Psoas muscle (tissue), 8 donors: ENCODE measurements around the gene VPS45. TPM values are rescaled to one million over a fixed set of nuclear protein-coding genes. Genes with fewer than 3 reads are reported as not detected.

Experiments used
- ATAC-seq, 4 donors: fragments of 200-7000 bp; cut with Tn5 transposase; one replicate each; pipeline ENCODE4 v1.9.1; 2020; ENCODE audit warnings: moderate library complexity in 3 of 4, mild to moderate bottlenecking in 2 of 4
- DNase-seq, 2 donors: peaks; one replicate each; pipeline ENCODE4 v3.0.0-alpha.2; 2020
- H3K27ac ChIP-seq: fragments of 200-600 bp; one replicate; pipeline ENCODE4 v1.8.0; 2022
- H3K27me3 ChIP-seq, 3 donors: fragments of 200-600 bp in 1 of 3; one replicate each; pipeline versions ENCODE4 v1.6.1 to v1.8.0; 2013 to 2022; ENCODE audit warnings: low read length in 2 of 3, mild to moderate bottlenecking in 2 of 3, moderate library complexity in 1 of 3; ENCODE audit not compliant: insufficient read depth in 3 of 3
- H3K36me3 ChIP-seq, 2 donors: fragments of 200-600 bp in 1 of 2; one replicate each; pipeline versions ENCODE4 v1.6.1 to v1.8.0; 2013 to 2022; ENCODE audit warnings: low read depth in 1 of 2, mild to moderate bottlenecking in 1 of 2, moderate library complexity in 1 of 2; ENCODE audit not compliant: insufficient read depth in 1 of 2
- H3K4me1 ChIP-seq: fragments of 200-600 bp; one replicate; pipeline ENCODE4 v1.8.0; 2022
- H3K4me3 ChIP-seq: fragments of 200-600 bp; one replicate; pipeline ENCODE4 v1.8.0; 2022; ENCODE audit warnings: mild to moderate bottlenecking
- H3K9me3 ChIP-seq: fragments of 200-600 bp; one replicate; pipeline ENCODE4 v1.8.0; 2022
- CTCF ChIP-seq: fragments of 200-600 bp; IDR thresholded peaks from one replicate; pipeline ENCODE4 v1.8.0; 2022; ENCODE audit warnings: antibody characterized with exemption
- WGBS, 3 donors: extraction: QIAGEN DNeasy Blood & Tissue Kit; methylation state at CpG; one replicate each; pipeline versions ENCODE4 v1.1.6 to v1.1.7; 2013; 5-methylcytosine and 5-hydroxymethylcytosine counted together
- intact Hi-C, 2 donors: fragments of 100-400 bp; cut with DNase I; formaldehyde crosslinking; loops; one replicate each; pipeline versions ENCODE4 v1.11.0 to v1.14.2; 2022
- polyA plus RNA-seq, 3 donors: library from polyadenylated mRNA; stranded (reverse); fragments of 200-250 nt; gene quantifications; one replicate each; pipeline ENCODE4 v1.2.3, GENCODE V29; 2013
- total RNA-seq, 4 donors: library from RNA; stranded (reverse); fragmentation: NEBNext Ultra II Directional in 2 of 4; extraction: Animal tissue kit (Norgen Biotek cat#: 25700) in 2 of 4; gene quantifications; one replicate each; pipeline versions ENCODE4 v1.2.1 to v1.2.4, GENCODE V29; 2021 to 2023
- donor health status: healthy with polysubstance abuse.
- donor health status: DM: no; HTN: no; CAD: no; lungs with moderate emphysema.
- donor health status: Bipolar disorder and iron deficiency.
- donor health status: healthy.
- donor health status: DM: yes; HTN: yes; CAD: no.
- donor health status: DM: no; HTN: no; CAD: no.
- donor health status: DM: no; HTN: no; CAD: no.
- donor health status: DM: yes; HTN: yes; CAD: no.

The VPS45 gene
- total and polyA plus RNA-seq, 7 donors = 13.0 to 36.0 (median 19.1) TPM

DNA sequence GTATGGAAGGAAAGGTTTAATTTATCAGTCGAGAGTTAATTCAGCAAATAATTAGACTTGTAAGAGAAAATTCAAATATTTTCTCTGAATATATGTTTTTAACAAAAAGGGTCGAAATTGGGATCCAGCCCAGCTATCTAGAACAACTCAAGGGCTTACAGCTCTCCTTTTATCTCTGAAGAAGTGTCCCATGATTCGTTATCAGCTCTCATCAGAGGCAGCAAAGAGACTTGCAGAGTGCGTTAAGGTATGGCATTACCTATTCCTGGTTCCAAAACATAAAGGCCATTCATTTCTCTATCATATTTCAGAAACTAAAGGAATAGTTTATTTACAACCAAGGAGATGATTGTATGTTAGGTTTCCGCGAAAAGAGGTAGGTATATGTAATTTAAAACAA lies 9.4 kb downstream of the VPS45 start:
- intact Hi-C loops = no loop called here
- Histone ChIP-seq H3K4me3 (no peak overlapping the region), H3K27ac (no peak overlapping the region), H3K4me1 (peaks cover 10% of the 10 kb centered on the region), H3K9me3 (no peaks in the 10 kb centered on the region), H3K36me3 (peaks cover 0 to 89% of the 10 kb centered on the region in 2 donors), H3K27me3 (no peaks in the 10 kb centered on the region)
- TF ChIP-seq CTCF = no peak
- 92 to 94% (median 92%) methylated on average over 6 of the region's 6 CpGs for WGBS, 3 donors
- no peak for DNase-seq
- no peak for ATAC-seq

DNA sequence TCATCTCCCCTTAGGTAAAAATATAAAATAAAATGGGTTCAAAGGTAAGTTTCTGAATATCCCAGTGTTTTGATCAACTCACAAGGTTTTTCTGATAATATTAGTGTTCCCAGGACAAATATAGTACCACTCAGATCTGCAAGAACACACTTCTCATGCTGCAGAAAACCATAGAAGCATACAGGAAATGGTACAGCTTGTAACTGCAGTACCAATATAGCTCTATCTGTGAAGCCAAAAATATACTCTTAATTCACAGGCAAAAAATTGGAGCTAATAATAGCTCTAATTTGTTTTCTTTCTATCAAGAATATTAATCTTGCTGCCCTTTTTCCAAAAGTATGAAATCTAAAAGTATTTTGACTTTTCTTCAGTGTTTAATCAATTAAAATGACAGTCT lies 13.2 kb downstream of the VPS45 start:
- no peak overlapping the region for H3K4me3 ChIP-seq
- H3K27ac ChIP-seq = no peak overlapping the region
- peaks cover 10% of the 10 kb centered on the region for H3K4me1 ChIP-seq
- H3K9me3 ChIP-seq = no peaks in the 10 kb centered on the region
- TF ChIP-seq CTCF = no peak
- ATAC-seq (no peak), DNase-seq (no peak)
- no peaks in the 10 kb centered on the region for H3K27me3 ChIP-seq
- peaks cover 0 to 91% of the 10 kb centered on the region in 2 donors for H3K36me3 ChIP-seq
- intact Hi-C loops = no loop called here

DNA sequence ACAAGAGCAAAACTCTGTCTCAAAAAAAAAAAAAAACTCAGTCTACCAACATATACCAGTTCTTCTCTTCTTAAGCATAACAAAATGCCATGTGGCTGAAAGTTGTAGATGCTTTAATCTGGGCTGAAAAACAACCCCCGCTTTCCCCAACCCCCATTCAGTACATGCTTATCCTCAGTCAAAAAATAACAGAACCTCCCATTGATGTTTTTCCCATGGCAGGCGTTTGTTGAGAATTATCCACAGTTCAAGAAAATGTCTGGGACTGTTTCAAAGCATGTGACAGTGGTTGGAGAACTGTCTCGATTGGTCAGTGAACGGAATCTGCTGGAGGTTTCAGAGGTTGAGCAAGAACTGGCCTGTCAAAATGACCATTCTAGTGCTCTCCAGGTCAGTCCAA lies 14.9 kb downstream of the VPS45 start:
- DNase-seq (no peak), ATAC-seq (no peak)
- H3K27ac ChIP-seq = no peak overlapping the region
- WGBS, 3 donors = 77 to 83% (median 82%) methylated on average over 4 of the region's 4 CpGs
- no peaks in the 10 kb centered on the region for H3K9me3 ChIP-seq
- no peaks in the 10 kb centered on the region for H3K27me3 ChIP-seq
- H3K4me3 ChIP-seq = no peak overlapping the region
- peaks cover 0 to 86% of the 10 kb centered on the region in 2 donors for H3K36me3 ChIP-seq
- intact Hi-C loops = no loop called here
- TF ChIP-seq CTCF = no peak
- peaks cover 10% of the 10 kb centered on the region for H3K4me1 ChIP-seq

GRCh38 chr1:150083907-150084306 lies 16.3 kb downstream of the VPS45 start:
- intact Hi-C loops = no loop called here
- no peak overlapping the region for H3K27ac ChIP-seq

More at GRCh38 chr1:150083907-150084306, 16.3 kb downstream of the VPS45 start:
- H3K36me3 ChIP-seq = peaks cover 0 to 84% of the 10 kb centered on the region in 2 donors
- H3K4me1 ChIP-seq = peaks cover 10% of the 10 kb centered on the region
- no peaks in the 10 kb centered on the region for H3K9me3 ChIP-seq
- no peaks in the 10 kb centered on the region for H3K27me3 ChIP-seq
- TF ChIP-seq CTCF = no peak
- DNase-seq (no peak), ATAC-seq (no peak)
- no peak overlapping the region for H3K4me3 ChIP-seq
